Esophagus muscularis mucosa (tissue), 3 donors: ENCODE data around the gene ENPP6.

Experiments used
- CTCF ChIP-seq, 3 experiments: fragments of 200-600 bp in 2 of 3; fragments of 450-650 bp in 1 of 3; sonication (generic) in 2 of 3; IDR thresholded peaks; one replicate each; pipeline ENCODE4 v1.5.1; 2017 to 2019; ENCODE audit warnings: antibody characterized with exemption in 3 of 3, mild to moderate bottlenecking in 2 of 3, moderate library complexity in 1 of 3
- POLR2A ChIP-seq: fragments of 450-650 bp; IDR thresholded peaks from one replicate; pipeline ENCODE4 v1.6.1; 2017; ENCODE audit warnings: antibody characterized with exemption, moderate library complexity, mild to moderate bottlenecking, low read depth

GRCh38 chr4:184067931-184068554, 149.6 kb downstream of the ENPP6 start:
- TF ChIP-seq CTCF (IDR thresholded peaks at IDR 0.05) (no peak), POLR2A (no peak)
